Uterus (tissue), 2 donors: ENCODE results near the gene RNF144B.

Source experiments
- POLR2A ChIP-seq, 2 donors: fragments of 450-650 bp; IDR thresholded peaks; one replicate each; pipeline ENCODE4 v1.6.1; 2016; ENCODE audit warnings: antibody characterized with exemption in 2 of 2, mild to moderate bottlenecking in 1 of 2, moderate library complexity in 1 of 2
- TF ChIP-seq, protein P1 (sequence below), 4 experiments: fragments of 200-600 bp in 2 of 4; fragments of 450-650 bp in 2 of 4; sonication (generic) in 2 of 4; IDR thresholded peaks; one replicate each; pipeline ENCODE4 v1.5.1; 2016 to 2019; ENCODE audit warnings: antibody characterized with exemption in 4 of 4, mild to moderate bottlenecking in 2 of 4, moderate library complexity in 1 of 4

DNA sequence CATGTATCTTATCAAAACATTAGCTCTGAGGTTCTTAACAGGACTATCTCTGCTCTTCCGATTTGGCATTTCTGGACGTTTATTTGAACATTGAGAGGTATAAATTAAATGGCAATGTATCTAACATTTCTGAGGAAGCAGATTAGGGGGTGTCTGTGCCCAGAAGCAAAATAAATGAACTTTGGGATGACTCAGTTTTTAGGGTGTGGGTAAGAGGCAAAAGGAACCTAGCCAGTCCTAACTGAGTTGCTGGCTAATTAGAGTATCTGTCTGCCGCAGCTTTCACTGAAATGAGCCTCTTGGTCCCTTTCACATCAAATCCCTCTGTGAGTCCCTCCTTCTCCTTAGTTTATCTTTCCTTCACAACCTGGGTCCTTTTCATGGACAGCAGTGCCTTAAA lies 1.1 kb downstream of the RNF144B start:
- TF ChIP-seq, protein P1, sequence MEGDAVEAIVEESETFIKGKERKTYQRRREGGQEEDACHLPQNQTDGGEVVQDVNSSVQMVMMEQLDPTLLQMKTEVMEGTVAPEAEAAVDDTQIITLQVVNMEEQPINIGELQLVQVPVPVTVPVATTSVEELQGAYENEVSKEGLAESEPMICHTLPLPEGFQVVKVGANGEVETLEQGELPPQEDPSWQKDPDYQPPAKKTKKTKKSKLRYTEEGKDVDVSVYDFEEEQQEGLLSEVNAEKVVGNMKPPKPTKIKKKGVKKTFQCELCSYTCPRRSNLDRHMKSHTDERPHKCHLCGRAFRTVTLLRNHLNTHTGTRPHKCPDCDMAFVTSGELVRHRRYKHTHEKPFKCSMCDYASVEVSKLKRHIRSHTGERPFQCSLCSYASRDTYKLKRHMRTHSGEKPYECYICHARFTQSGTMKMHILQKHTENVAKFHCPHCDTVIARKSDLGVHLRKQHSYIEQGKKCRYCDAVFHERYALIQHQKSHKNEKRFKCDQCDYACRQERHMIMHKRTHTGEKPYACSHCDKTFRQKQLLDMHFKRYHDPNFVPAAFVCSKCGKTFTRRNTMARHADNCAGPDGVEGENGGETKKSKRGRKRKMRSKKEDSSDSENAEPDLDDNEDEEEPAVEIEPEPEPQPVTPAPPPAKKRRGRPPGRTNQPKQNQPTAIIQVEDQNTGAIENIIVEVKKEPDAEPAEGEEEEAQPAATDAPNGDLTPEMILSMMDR (IDR thresholded peaks at IDR 0.05): no peak
- no peak for TF ChIP-seq POLR2A (IDR thresholded peaks at IDR 0.05)
